Hypothalamus (tissue), 51 donors: ENCODE results near the gene MAMDC4.
"Not testable (repeated sequence)": the region's sequence is repeated elsewhere in the genome, so short reads cannot be mapped to it uniquely, and the experiment has no call there.

ENCODE experiments used
- DNase-seq, 51 donors: peaks; one replicate each; lab custom pipeline; 2025; lab: John Stamatoyannopoulos, UW

MAMDC4 gene

DNA sequence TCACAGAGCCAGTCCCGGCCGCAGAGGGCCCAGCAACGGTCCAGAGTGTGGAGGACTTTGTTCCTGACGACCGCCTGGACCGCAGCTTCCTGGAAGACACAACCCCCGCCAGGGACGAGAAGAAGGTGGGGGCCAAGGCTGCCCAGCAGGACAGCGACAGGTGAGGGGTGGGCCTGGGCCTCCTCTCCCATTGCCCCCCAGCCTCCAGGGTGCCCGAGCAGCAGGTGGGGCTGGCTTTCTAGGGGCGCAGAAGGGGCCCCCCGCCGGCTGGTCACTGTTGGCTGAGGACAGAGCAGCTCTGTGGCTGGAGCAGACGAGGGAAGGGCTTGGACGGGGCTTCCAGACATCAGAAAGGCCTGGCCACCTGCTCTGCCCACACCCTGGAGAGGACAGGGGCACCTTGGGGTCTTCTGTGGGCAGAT lies 14.3 kb upstream of the MAMDC4 start:
- DNase-seq, result not testable (repeated sequence)

DNA sequence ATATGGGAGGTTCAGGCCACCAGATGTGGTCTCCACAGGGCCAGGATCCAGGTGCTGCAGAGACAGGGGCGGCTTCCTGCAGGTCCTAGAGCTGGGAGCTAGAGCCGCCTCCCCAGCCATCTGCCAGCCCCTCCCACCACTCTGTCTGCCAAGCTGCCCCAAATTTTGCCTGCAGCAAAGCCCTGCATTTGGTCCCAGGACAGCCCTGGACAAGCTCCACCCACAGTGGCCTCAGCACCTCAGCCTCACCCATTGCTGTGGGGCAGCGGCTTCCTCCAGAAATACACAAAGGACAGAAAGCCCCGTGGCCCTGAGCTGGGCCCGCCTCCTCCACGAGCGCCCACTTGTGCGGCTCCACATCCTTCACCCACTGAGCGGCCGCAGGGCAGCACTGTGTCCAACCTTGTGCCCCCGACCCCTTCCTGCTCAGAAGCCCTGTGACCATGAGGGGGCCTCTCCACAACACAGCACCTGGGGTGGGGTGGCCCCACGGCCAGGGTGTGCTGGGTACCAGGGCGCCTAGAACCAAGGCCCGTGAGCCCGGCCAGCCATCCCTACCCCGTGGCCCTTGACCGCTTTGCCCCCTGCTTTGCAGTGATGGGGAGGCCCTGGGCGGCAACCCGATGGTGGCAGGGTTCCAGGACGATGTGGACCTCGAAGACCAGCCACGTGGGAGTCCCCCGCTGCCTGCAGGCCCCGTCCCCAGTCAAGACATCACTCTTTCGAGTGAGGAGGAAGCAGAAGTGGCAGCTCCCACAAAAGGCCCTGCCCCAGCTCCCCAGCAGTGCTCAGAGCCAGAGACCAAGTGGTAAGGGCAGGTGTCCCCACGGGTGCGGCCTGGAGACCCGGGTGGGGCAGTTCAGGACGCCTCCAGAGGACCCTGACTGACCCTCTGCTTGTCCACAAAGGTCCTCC lies 13.6 kb upstream of the MAMDC4 start:
- no peak for DNase-seq

GRCh38 chr9:136839229-136840139 lies 12.7 kb upstream of the MAMDC4 start:
- DNase-seq, result no peak

DNA sequence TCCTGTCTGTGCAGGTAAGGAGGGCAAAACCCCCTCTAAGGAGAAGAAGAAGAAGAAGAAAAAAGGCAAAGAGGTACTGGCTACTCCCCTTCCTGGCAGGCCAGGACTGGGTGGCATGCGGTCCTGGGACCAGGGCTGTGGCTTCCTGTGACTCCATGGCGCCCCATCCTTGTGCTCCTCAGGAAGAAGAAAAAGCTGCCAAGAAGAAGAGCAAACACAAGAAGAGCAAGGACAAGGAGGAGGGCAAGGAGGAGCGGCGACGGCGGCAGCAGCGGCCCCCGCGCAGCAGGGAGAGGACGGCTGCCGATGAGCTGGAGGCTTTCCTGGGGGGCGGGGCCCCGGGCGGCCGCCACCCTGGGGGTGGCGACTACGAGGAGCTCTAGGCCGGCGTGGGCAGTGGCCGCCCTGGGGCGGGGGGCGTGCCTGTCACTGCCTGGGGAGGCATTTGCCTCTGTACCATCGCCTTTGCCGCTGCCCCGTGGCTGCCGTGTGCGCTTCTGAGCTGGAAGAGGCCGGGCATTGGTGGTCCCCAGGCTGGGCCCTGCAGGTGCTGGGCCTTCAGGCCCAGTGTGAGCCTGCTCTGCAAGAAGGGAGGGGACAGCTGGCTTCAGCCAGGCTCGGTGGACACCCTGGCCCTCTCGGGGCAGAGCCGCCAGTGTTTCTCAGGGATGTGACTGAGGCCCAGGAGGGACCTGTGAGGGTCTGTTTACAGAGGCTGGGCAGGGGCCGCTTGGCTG lies 11.8 kb upstream of the MAMDC4 start:
- no peak for DNase-seq

- DNase-seq, result peak in 48 of 51 donors; percentile 20 to 88 (median 72)
Measured at GRCh38 chr9:136840877-136841645, 11.1 kb upstream of the MAMDC4 start.

- not testable (repeated sequence) for DNase-seq
Measured at GRCh38 chr9:136841646-136842379, 10.3 kb upstream of the MAMDC4 start.

- peak; percentile 28 to 88 (median 68) for DNase-seq
Measured at GRCh38 chr9:136842380-136842948, 9.7 kb upstream of the MAMDC4 start, which contains the start of gene AJM1. Gene AJM1 (plus strand): TSS chr9:136842478. CDS start chr9:136844415, 1,937 bp downstream.

DNA sequence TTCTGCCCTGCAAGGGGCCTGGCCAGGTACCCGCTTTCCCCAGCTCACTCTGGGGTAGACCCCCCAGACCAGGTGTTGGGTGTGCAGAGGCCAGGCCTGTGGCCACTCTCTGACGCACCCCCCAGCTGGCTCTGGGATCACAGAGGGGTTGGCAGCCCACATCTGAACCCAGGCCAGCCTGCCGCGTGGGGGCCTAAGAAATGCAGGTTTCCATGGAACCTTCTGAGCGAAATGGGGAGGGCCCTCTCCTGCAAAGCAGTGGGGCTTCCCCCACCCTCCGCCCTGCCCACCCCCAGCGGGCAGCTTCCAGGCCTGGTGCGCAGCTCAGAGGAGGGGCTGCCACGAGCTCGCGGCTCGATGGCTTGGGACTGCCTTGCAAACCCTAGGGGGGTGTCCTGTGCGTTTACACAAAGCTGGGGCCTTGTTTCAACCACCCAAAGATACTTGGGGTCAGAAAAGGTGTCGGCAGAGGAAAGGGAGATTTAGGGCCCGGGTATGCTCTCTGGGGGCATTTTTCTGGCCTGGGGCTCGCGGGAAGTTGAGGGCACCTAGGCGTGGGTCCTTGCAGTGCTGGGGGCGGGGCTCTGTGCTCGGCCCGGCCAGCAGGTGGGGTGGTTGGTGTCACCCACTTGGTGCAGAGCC lies 8.9 kb upstream of the MAMDC4 start:
- peak in 18 of 51 donors; percentile 17 to 57 (median 30) for DNase-seq

DNA sequence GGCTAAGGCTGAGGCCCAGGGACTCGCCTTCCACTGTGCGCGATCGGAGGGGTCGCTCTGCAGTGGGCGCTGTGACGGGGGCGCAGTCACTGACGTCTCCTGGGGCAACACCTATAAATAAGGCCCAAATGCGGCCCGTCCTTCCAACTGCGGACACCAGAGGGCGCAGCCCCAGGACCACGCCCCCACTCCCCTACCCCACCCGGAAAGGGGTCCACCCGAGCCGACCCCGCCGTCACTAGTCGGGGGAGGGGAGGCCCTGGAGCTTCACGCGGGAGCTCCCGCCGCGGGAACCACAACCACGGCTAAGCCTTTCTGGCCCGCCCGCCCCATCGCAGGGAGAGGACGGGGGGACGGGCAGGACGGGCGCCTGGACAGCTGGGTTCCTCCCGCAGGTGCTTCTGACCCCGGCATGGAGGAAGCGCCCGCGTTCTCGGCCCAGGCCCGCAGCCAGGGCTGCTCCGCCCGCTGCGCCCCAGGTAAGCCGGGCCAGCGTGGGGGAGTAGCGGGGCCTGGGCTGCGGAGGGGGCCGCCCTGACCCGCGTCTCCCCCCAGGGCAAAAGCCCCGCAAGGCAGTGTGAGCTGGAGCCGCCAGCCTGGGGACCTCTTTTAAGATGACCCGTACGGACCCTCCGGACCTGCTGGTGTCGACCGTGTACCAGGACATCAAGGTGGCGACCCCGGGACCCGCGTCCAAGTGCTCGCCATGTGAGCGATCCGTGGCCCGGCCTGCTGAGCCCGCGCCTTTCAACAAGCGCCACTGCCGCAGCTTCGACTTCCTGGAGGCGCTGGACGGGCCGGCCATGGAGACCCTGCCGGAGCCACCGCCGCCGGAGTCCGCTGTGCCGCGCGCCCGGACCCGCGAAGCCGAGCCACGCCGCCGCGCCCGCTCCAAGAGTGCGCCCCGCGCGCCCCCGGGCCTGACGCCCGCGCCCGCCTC lies 8.1 kb upstream of the MAMDC4 start:
- DNase-seq, result peak in 15 of 51 donors; percentile 10 to 51 (median 26)

DNA sequence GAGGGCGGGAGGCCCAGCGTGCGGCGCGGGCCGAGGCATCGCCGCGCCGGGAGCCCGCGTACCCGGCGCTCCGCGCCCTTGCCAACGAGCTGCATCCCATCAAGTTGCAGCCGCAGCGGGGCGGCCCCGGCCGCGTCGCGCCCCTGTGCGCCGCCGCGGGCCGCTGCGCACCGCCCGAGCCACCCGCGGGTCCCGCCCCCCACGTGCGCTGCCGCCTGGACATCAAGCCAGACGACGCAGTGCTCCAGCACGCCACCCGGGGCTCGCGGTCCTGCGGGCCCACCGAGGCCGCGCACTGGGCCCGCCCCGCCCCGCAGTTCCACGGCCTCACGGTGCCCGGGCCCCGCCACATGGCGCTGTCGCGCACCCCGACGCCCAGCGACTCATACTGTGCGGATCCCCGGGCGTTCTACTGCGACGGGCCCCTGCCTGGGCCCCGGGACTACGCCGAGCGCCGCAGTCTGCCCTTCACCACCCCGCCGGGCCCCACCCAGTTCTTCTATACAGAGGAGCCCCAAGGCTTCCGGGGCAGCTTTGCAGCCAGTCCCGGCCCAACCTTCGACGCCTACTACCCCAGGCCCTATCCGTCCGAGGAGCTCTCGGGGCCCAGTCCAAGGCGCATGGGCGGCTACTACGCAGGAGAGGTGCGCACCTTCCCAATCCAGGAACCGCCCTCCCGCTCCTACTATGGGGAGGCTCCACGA lies 7.2 kb upstream of the MAMDC4 start:
- DNase-seq, result no peak

DNA sequence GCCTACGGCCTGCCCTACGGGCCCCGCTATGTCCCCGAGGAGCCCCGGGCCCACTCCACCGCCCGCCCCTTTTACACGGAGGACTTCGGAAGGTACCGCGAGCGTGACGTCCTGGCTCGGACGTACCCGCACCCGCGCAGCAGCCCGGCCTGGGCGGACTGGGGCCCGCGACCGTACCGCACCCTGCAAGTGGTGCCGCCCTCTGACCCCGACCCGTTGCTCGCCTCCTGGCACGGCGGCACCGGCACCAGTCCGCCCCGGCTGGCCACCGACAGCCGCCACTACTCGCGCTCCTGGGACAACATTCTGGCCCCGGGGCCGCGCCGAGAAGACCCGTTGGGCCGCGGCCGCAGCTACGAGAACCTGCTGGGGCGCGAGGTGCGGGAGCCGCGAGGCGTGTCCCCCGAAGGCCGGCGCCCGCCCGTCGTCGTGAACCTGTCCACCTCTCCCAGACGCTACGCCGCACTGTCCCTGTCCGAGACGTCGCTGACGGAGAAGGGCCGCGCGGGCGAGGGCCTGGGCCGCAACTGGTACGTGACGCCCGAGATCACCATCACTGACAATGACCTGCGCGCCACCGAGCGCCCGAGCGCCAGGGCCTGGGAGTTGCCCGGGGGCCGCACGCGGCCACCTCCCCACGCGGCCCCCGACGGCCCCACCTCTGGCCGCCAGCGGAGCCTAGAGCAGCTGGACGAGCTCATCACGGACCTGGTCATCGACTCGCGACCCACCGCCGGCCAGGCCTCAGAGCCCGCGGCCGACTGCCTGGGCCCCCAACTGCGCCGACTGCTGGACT lies 6.5 kb upstream of the MAMDC4 start:
- DNase-seq, result no peak

- no peak for DNase-seq
Measured at GRCh38 chr9:136846376-136847087, 5.6 kb upstream of the MAMDC4 start.

- DNase-seq, result peak in 1 of 51 donors; percentile 21
Measured at GRCh38 chr9:136847088-136847825, 4.9 kb upstream of the MAMDC4 start.

DNA sequence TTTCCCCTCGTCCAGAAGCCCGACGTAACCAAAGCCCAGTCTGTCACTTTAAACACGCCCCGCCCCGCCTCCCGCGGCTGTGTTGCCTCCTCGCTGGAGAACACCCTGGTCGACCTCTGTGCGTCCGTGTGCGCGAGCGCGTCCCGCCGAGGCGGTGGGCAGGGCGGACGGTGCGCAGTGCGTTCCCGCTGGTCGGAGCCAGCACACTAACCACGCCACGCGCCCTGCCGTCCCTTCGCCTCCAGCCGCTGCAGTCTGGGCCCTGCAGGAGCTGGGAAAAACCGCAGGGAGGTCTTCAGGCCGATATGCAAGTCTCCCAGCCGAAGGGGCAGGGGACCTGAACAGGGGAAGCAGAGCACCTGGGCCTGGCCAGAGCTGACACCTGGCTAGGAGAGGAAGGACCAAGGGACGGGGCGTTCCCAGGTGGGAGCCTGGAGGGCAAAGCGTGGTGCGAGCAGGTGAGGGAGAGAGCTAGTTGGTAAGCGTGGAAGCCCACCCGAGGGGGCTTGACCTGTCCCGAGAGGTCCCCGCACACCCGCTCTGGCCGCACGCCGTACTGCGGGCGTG lies 4.2 kb upstream of the MAMDC4 start:
- DNase-seq, result peak in 5 of 51 donors; percentile 14 to 34 (median 31)
